Measurements from ENCODE around the gene SAMD4A.
"Not testable (repeated sequence)": the region's sequence is repeated elsewhere in the genome, so short reads cannot be mapped to it uniquely, and the experiment has no call there.

The SAMD4A gene

GRCh38 chr14:54730156-54730961 is 163.4 kb downstream of the SAMD4A start:
- H3K36me3 Mint-ChIP-seq = no peaks in the 10 kb centered on the region
- peak; percentile 52 for DNase-seq
- peaks cover 27% of the 10 kb centered on the region for H3K27me3 Mint-ChIP-seq
- peak overlapping the region; percentile 86 for H3K27ac Mint-ChIP-seq
- peak overlapping the region; percentile 8 for H3K4me3 Mint-ChIP-seq
- CTCF ChIA-PET = interaction anchor here (0.7 to 5.7 kb wide), 8 partner anchors 9 to 166 kb away, joined by 3 to 47 read pairs (median 4); no protein-coding TSS in a partner anchor
- peaks cover 35% of the 10 kb centered on the region for H3K4me1 Mint-ChIP-seq
- no peaks in the 10 kb centered on the region for H3K9me3 Mint-ChIP-seq

DNA sequence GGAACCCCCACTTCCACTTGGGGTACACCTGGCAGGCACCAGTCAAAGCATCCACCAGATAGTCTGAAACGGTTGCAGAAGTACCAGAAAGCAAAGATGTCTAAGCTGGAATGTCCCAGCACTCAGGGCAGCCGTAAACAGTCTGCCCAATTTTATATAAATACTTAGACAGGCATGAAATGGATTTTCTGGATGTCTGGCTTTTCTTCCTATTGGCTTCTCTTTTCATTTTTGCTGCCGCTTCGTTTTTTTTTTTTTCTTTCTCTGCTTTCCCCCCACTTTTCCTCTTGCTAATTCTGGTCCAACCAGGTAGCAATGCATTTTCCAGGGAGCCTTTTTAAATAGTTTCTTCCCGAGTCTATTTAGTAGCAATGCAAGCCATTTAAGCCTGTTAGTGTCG is 168.0 kb downstream of the SAMD4A start:
- H3K9me3 Mint-ChIP-seq = no peaks in the 10 kb centered on the region
- DNase-seq = no peak
- H3K4me1 Mint-ChIP-seq = peaks cover 54% of the 10 kb centered on the region
- H3K36me3 Mint-ChIP-seq = peaks cover 3% of the 10 kb centered on the region
- CTCF ChIA-PET = interaction anchor here (0.9 to 1.3 kb wide), 2 partner anchors 11 to 39 kb away, joined by 3 to 5 read pairs; no protein-coding TSS in a partner anchor
- H3K27ac Mint-ChIP-seq = no peak overlapping the region
- peaks cover 20% of the 10 kb centered on the region for H3K27me3 Mint-ChIP-seq
- H3K4me3 Mint-ChIP-seq = no peak overlapping the region

DNA sequence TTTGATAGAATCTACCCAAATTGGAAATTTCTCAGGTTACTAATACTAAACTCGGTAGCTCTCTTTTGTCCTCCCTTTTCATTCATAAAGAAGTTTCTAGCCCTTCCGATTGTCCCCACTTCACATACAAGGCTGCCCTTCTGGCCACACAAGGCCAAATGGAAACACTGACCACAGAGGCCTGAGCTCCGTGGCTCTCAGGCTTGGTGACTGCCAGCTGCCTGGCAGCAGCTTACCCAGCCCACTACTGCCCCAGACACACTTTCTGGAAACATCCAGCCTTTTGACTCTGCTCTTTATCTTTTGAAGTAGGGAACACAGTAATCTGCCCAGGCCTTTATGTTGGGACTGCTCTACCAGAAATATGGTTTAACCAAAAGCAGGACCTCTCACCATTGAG is 168.5 kb downstream of the SAMD4A start:
- Mint-ChIP-seq H3K4me1 (peaks cover 49% of the 10 kb centered on the region), H3K36me3 (peaks cover 3% of the 10 kb centered on the region), H3K9me3 (no peaks in the 10 kb centered on the region), H3K27me3 (peaks cover 20% of the 10 kb centered on the region), H3K27ac (peak overlapping the region; percentile 12), H3K4me3 (no peak overlapping the region)
- DNase-seq = no peak
- CTCF ChIA-PET = interaction anchor here (0.9 to 1.3 kb wide), 2 partner anchors 12 to 39 kb away, joined by 3 to 5 read pairs; no protein-coding TSS in a partner anchor

DNA sequence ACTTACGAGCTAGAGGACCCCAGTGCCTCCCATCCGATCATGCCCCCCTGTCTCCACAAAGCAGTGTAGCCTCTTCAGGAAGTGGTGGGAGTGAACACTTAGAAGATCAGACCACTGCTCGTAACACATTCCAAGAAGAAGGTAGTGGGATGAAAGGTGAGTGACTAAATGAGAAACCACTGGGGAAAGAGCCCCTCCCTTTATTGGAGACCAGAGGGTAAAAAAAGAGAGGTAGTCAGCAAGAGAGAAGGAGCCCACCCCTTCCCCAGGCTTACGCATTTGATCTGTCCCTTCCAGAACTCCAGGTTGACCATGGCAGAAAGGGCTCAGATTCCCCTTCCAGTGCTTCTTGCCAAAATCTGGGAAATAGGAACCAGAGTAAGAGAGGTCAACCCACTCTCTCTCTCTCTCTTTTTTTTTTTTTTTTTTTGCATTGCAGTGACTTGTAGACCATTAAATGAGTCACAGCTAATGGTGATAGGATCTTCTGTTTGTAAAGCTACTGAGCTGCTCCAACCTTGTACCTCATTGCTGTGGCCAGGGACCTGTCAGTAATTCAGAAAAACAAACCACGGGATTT is 170.3 kb downstream of the SAMD4A start:
- peaks cover 20% of the 10 kb centered on the region for H3K27me3 Mint-ChIP-seq
- CTCF ChIA-PET = interaction anchor here (0.6 to 1.9 kb wide), 3 partner anchors 14 to 67 kb away, joined by 3 to 8 read pairs (median 5); no protein-coding TSS in a partner anchor
- peaks cover 55% of the 10 kb centered on the region for H3K4me1 Mint-ChIP-seq
- DNase-seq = no peak
- H3K9me3 Mint-ChIP-seq = no peaks in the 10 kb centered on the region
- H3K36me3 Mint-ChIP-seq = peaks cover 6% of the 10 kb centered on the region
- no peak overlapping the region for H3K4me3 Mint-ChIP-seq
- H3K27ac Mint-ChIP-seq = peak overlapping the region; percentile 70

DNA sequence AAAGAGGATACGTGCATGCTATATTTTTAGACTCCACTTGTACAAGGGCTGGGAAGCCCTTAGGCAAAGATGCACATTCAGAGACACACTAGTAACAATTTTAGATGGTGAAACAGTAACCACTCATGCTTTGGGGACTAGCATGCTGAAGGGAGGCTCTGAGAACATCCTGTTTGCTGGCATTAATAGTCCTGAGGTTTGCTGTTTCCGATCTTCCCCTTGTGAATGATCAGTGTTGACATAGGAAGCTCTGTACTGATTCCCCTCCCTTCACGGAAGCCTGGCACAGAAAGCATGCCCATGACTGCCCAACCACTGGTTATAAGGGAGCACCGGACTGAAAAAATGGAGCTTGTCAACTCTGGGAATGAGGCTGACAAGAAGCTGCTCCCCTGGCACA is 171.1 kb downstream of the SAMD4A start:
- H3K27ac Mint-ChIP-seq = no peak overlapping the region
- no peaks in the 10 kb centered on the region for H3K9me3 Mint-ChIP-seq
- H3K36me3 Mint-ChIP-seq = peaks cover 6% of the 10 kb centered on the region
- no peak overlapping the region for H3K4me3 Mint-ChIP-seq
- CTCF ChIA-PET = interaction anchor here (1.6 to 1.9 kb wide), 2 partner anchors 35 to 67 kb away, joined by 5 to 8 read pairs; no protein-coding TSS in a partner anchor
- peaks cover 62% of the 10 kb centered on the region for H3K4me1 Mint-ChIP-seq
- peaks cover 20% of the 10 kb centered on the region for H3K27me3 Mint-ChIP-seq
- DNase-seq = no peak

DNA sequence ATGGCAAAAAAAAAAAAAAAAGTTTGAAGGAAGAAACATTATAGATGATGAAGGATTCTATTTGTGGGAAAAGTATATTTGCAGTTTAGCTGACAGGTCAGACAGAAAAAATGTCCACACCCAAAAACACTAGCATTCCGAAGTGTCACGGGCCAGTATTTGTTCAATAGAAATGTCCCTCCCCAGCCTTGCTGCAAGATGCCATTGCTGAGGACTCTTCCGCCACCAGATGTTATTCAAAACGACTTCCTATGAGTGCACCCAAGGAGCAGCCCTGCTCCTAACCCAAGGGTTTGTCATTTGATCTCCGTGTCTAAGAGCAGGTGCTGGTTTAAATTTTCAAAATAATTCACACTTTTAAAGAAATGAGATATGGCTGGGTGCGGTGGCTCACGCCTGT is 172.6 kb downstream of the SAMD4A start:
- DNase-seq = no peak
- Mint-ChIP-seq H3K4me3 (no peak overlapping the region), H3K27ac (no peak overlapping the region), H3K9me3 (no peaks in the 10 kb centered on the region), H3K36me3 (peaks cover 6% of the 10 kb centered on the region), H3K4me1 (peaks cover 69% of the 10 kb centered on the region), H3K27me3 (peaks cover 22% of the 10 kb centered on the region)
- CTCF ChIA-PET = interaction anchor here (0.6 to 1.9 kb wide), 4 partner anchors 10 to 150 kb away, joined by 3 to 12 read pairs (median 4); no protein-coding TSS in a partner anchor

GRCh38 chr14:54742492-54743350 is 175.8 kb downstream of the SAMD4A start:
- CTCF ChIA-PET = interaction anchor here (0.6 to 2.2 kb wide), 6 partner anchors 18 to 49 kb away, joined by 3 to 7 read pairs (median 5); no protein-coding TSS in a partner anchor
- Mint-ChIP-seq H3K9me3 (no peaks in the 10 kb centered on the region), H3K27me3 (peaks cover 19% of the 10 kb centered on the region), H3K36me3 (peaks cover 8% of the 10 kb centered on the region), H3K27ac (peak overlapping the region; percentile 66), H3K4me3 (no peak overlapping the region), H3K4me1 (peaks cover 63% of the 10 kb centered on the region)
- DNase-seq = no peak

GRCh38 chr14:54743382-54743781 is 176.5 kb downstream of the SAMD4A start:
- CTCF ChIA-PET = interaction anchor here (1.1 to 2.2 kb wide), 4 partner anchors 17 to 32 kb away, joined by 3 to 7 read pairs (median 6); no protein-coding TSS in a partner anchor
- Mint-ChIP-seq H3K4me3 (no peak overlapping the region), H3K27ac (no peak overlapping the region), H3K9me3 (no peaks in the 10 kb centered on the region), H3K36me3 (peaks cover 8% of the 10 kb centered on the region), H3K27me3 (peaks cover 20% of the 10 kb centered on the region), H3K4me1 (peaks cover 56% of the 10 kb centered on the region)
- DNase-seq = no peak

DNA sequence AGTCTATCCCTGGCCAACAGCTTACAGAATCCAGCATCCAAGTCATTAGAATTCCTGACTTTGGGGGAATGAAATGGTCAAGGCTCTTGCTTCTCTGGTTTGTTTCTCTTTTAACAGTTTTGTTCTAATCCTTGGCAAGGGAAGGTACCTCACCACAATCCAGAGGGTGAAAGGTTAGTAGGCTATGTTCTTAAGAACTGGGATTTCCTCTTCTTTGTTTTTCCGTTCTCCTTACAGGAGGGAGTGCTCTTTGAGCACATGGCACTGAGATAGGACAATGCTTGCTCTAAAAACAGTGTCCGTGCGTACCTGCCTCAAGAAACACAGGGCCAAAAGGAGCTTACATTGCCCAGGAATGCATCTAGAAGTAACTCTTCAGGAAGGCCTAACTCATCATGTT is 179.1 kb downstream of the SAMD4A start:
- peaks cover 26% of the 10 kb centered on the region for H3K27me3 Mint-ChIP-seq
- CTCF ChIA-PET = interaction anchor here (1.8 kb wide), 1 partner anchor 27 kb away, joined by 8 read pairs; no protein-coding TSS in a partner anchor
- H3K36me3 Mint-ChIP-seq = peaks cover 2% of the 10 kb centered on the region

DNA sequence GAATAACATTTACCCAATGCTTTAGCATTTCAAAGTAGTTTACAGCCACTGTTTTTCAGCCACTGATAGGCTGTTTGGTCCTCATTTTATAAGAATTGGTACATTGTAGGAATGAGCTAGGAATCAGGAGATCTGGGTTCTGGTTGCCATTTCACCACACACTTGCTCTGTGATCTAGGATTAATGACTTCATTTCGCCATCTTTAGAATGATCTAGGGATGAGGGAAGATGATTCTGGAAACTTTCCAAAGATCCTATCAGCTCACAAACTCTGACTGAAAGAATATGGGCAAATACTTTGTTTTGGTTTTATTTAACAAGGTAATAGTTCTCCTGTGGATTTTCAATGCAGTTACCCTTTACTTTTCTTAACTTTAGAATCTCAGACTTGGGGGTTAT is 180.7 kb downstream of the SAMD4A start:
- Mint-ChIP-seq H3K27me3 (peaks cover 26% of the 10 kb centered on the region), H3K27ac (no peak overlapping the region), H3K4me3 (no peak overlapping the region), H3K4me1 (peaks cover 25% of the 10 kb centered on the region), H3K9me3 (no peaks in the 10 kb centered on the region), H3K36me3 (peaks cover 2% of the 10 kb centered on the region)
- CTCF ChIA-PET = interaction anchor here (1.5 kb wide), 1 partner anchor 25 kb away, joined by 6 read pairs; no protein-coding TSS in a partner anchor
- no peak for DNase-seq

More for the DNA sequence above, 179.1 kb downstream of the SAMD4A start:
- H3K4me1 Mint-ChIP-seq = peaks cover 41% of the 10 kb centered on the region
- DNase-seq = no peak
- no peak overlapping the region for H3K4me3 Mint-ChIP-seq
- no peaks in the 10 kb centered on the region for H3K9me3 Mint-ChIP-seq
- H3K27ac Mint-ChIP-seq = no peak overlapping the region

- DNase-seq = no peak
- peaks cover 10% of the 10 kb centered on the region for H3K4me1 Mint-ChIP-seq
- no peak overlapping the region for H3K4me3 Mint-ChIP-seq
- CTCF ChIA-PET = no interaction called here
- no peaks in the 10 kb centered on the region for H3K9me3 Mint-ChIP-seq
- peaks cover 2% of the 10 kb centered on the region for H3K36me3 Mint-ChIP-seq
- H3K27ac Mint-ChIP-seq = no peak overlapping the region
- H3K27me3 Mint-ChIP-seq = peaks cover 23% of the 10 kb centered on the region
Observed at GRCh38 chr14:54749180-54749579, 182.3 kb downstream of the SAMD4A start.

GRCh38 chr14:54749727-54750126 is 182.8 kb downstream of the SAMD4A start:
- Mint-ChIP-seq H3K9me3 (no peaks in the 10 kb centered on the region), H3K27ac (no peak overlapping the region), H3K36me3 (peaks cover 2% of the 10 kb centered on the region), H3K27me3 (peaks cover 24% of the 10 kb centered on the region), H3K4me3 (no peak overlapping the region), H3K4me1 (peaks cover 7% of the 10 kb centered on the region)
- CTCF ChIA-PET = no interaction called here
- DNase-seq = no peak

GRCh38 chr14:54752611-54753010 is 185.7 kb downstream of the SAMD4A start:
- Mint-ChIP-seq H3K27me3 (peaks cover 31% of the 10 kb centered on the region), H3K4me1 (peaks cover 17% of the 10 kb centered on the region)
- H3K4me3 Mint-ChIP-seq, DNase-seq, H3K9me3 Mint-ChIP-seq, H3K36me3 Mint-ChIP-seq, H3K27ac Mint-ChIP-seq: not testable (repeated sequence)
- CTCF ChIA-PET = interaction anchor here (2.4 kb wide), 1 partner anchor 21 kb away, joined by 9 read pairs; no protein-coding TSS in a partner anchor

All from activated naive CD4-positive, alpha-beta T cell treated with anti-CD3 and anti-CD28 coated beads, Interleukin-2, amount 10 ng/mL, durations not matched to agents 7 days and 5 days (primary cell).